GM12878 (cell line): ENCODE measurements around the gene HDAC7.

Experiments used
- ATF3 ChIP-seq: IDR thresholded peaks from 2 replicates; pipeline ENCODE4 v1.6.1; 2011; ENCODE audit warnings: low read depth, mild to moderate bottlenecking, low read length, moderate library complexity, borderline replicate concordance; ENCODE audit errors: extremely low read depth
- BMI1 ChIP-seq: fragments of 450-650 bp; IDR thresholded peaks from 2 replicates; pipeline ENCODE4 v1.6.1; 2016; ENCODE audit warnings: mild to moderate bottlenecking, moderate library complexity, borderline replicate concordance
- EZH2 ChIP-seq: IDR thresholded peaks from 2 replicates; pipeline ENCODE4 v1.6.1; 2012; ENCODE audit warnings: low read depth, mild to moderate bottlenecking, control low read depth, inconsistent platforms, low read length, borderline replicate concordance; ENCODE audit not compliant: control insufficient read depth
- FOXM1 ChIP-seq: IDR thresholded peaks from 2 replicates; pipeline ENCODE4 v1.6.1; 2012; ENCODE audit warnings: low read depth, mild to moderate bottlenecking, inconsistent platforms, low read length, moderate library complexity
- NR2C2 ChIP-seq: IDR thresholded peaks from 2 replicates; pipeline ENCODE4 v1.6.1; 2011; ENCODE audit warnings: borderline replicate concordance, low read depth; ENCODE audit not compliant: control insufficient read depth, insufficient read length
- POLR2AphosphoS5 ChIP-seq: IDR thresholded peaks from 2 replicates; pipeline ENCODE4 v1.6.1; 2011; ENCODE audit warnings: mild to moderate bottlenecking, low read length, inconsistent platforms
- SP1 ChIP-seq: IDR thresholded peaks from one replicate; pipeline ENCODE4 v1.6.1; 2011; ENCODE audit warnings: low read depth, low read length
- TCF12 ChIP-seq: IDR thresholded peaks from 2 replicates; pipeline ENCODE4 v1.6.1; 2011; ENCODE audit warnings: low read depth, mild to moderate bottlenecking, low read length
- TCF7 ChIP-seq: IDR thresholded peaks from 2 replicates; pipeline ENCODE4 v1.6.1; 2014; ENCODE audit warnings: antibody characterized with exemption, borderline replicate concordance
- USF1 ChIP-seq: IDR thresholded peaks from 2 replicates; pipeline ENCODE4 v1.6.1; 2011; ENCODE audit warnings: borderline replicate concordance, low read depth, mild to moderate bottlenecking, moderate library complexity, mixed read lengths, low read length; ENCODE audit not compliant: insufficient read depth; ENCODE audit errors: extremely low read length
- ZSCAN29 ChIP-seq: fragments of 450-650 bp; IDR thresholded peaks from 2 replicates; pipeline ENCODE4 v1.6.1; 2017; ENCODE audit warnings: mild to moderate bottlenecking, moderate library complexity
- TF ChIP-seq, protein P1 (sequence below): fragments of 450-650 bp; formaldehyde crosslinking; IDR thresholded peaks from 2 replicates; pipeline ENCODE4 v1.4.0; 2022; ENCODE audit warnings: mild to moderate bottlenecking, moderate library complexity
- TF ChIP-seq, protein P2 (sequence below): fragments of 450-650 bp; IDR thresholded peaks from 2 replicates; pipeline ENCODE4 v1.6.1; 2017; ENCODE audit warnings: mild to moderate bottlenecking, low read depth, inconsistent platforms; ENCODE audit not compliant: poor library complexity, severe bottlenecking
- TF ChIP-seq, protein P3 (sequence below), 3 experiments: IDR thresholded peaks in 2 of 3; conservative IDR thresholded peaks in 1 of 3; 2 replicates each; pipeline ENCODE4 v1.5.1; 2011; ENCODE audit warnings: low read depth in 3 of 3, low read length in 3 of 3, mild to moderate bottlenecking in 3 of 3, control low read depth in 2 of 3, moderate library complexity in 2 of 3, inconsistent platforms in 1 of 3, mixed read lengths in 1 of 3; ENCODE audit not compliant: control insufficient read depth in 2 of 3, insufficient read depth in 1 of 3; ENCODE audit errors: extremely low read depth in 1 of 3

DNA sequence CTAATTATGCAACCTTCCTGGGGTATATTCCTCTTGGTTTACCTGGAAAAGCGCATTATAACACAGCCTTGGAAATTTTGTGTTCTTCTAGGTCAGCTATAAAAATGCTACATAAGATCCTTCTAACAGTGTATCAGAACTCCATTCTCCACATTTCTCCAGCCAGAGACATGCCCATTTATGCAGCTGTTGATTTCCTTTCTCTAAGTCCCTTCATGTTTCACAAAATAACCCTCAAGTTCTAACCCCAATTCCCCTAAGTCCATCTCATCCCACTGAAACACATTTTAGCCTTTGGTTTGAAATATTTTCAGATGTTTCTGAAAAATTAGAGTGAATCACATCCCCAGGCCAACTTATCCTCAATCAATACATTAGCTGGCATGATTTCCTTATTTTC, 20.9 kb upstream of the HDAC7 start:
- TF ChIP-seq FOXM1, result no peak
- TF ChIP-seq BMI1, result no peak
- no peak for TF ChIP-seq ZSCAN29
- TF ChIP-seq NR2C2, result no peak
- TF ChIP-seq USF1, result no peak
- TF ChIP-seq, protein P1, sequence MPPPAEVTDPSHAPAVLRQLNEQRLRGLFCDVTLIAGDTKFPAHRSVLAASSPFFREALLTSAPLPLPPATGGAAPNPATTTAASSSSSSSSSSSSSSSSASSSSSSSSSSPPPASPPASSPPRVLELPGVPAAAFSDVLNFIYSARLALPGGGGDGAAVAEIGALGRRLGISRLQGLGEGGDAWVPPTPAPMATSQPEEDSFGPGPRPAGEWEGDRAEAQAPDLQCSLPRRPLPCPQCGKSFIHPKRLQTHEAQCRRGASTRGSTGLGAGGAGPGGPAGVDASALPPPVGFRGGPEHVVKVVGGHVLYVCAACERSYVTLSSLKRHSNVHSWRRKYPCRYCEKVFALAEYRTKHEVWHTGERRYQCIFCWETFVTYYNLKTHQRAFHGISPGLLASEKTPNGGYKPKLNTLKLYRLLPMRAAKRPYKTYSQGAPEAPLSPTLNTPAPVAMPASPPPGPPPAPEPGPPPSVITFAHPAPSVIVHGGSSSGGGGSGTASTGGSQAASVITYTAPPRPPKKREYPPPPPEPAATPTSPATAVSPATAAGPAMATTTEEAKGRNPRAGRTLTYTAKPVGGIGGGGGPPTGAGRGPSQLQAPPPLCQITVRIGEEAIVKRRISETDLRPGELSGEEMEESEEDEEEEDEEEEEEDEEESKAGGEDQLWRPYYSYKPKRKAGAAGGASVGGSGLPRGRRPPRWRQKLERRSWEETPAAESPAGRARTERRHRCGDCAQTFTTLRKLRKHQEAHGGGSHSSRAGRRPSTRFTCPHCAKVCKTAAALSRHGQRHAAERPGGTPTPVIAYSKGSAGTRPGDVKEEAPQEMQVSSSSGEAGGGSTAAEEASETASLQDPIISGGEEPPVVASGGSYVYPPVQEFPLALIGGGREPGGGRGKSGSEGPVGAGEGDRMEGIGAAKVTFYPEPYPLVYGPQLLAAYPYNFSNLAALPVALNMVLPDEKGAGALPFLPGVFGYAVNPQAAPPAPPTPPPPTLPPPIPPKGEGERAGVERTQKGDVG, result no peak
- no peak for TF ChIP-seq SP1
- no peak for TF ChIP-seq TCF12
- TF ChIP-seq, protein P2, sequence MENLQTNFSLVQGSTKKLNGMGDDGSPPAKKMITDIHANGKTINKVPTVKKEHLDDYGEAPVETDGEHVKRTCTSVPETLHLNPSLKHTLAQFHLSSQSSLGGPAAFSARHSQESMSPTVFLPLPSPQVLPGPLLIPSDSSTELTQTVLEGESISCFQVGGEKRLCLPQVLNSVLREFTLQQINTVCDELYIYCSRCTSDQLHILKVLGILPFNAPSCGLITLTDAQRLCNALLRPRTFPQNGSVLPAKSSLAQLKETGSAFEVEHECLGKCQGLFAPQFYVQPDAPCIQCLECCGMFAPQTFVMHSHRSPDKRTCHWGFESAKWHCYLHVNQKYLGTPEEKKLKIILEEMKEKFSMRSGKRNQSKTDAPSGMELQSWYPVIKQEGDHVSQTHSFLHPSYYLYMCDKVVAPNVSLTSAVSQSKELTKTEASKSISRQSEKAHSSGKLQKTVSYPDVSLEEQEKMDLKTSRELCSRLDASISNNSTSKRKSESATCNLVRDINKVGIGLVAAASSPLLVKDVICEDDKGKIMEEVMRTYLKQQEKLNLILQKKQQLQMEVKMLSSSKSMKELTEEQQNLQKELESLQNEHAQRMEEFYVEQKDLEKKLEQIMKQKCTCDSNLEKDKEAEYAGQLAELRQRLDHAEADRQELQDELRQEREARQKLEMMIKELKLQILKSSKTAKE, result no peak
- TF ChIP-seq, protein P3, sequence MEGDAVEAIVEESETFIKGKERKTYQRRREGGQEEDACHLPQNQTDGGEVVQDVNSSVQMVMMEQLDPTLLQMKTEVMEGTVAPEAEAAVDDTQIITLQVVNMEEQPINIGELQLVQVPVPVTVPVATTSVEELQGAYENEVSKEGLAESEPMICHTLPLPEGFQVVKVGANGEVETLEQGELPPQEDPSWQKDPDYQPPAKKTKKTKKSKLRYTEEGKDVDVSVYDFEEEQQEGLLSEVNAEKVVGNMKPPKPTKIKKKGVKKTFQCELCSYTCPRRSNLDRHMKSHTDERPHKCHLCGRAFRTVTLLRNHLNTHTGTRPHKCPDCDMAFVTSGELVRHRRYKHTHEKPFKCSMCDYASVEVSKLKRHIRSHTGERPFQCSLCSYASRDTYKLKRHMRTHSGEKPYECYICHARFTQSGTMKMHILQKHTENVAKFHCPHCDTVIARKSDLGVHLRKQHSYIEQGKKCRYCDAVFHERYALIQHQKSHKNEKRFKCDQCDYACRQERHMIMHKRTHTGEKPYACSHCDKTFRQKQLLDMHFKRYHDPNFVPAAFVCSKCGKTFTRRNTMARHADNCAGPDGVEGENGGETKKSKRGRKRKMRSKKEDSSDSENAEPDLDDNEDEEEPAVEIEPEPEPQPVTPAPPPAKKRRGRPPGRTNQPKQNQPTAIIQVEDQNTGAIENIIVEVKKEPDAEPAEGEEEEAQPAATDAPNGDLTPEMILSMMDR (IDR thresholded peaks at IDR 0.05 in 2 of 3, conservative IDR thresholded peaks at IDR 0.05 in 1 of 3; ENCODE audit: control insufficient read depth in 2 of 3, extremely low read depth in 1 of 3, insufficient read depth in 1 of 3, low read depth in 3 of 3, low read length in 3 of 3), result no peak
- TF ChIP-seq POLR2AphosphoS5, result no peak
- TF ChIP-seq ATF3, result no peak
- no peak for TF ChIP-seq TCF7
- no peak for TF ChIP-seq EZH2
